ENCODE data around the gene STARD5. TPM values are rescaled to one million over a fixed set of nuclear protein-coding genes. Genes with fewer than 3 reads are reported as not detected.

The STARD5 gene
- total RNA-seq, 1 experiment from 2014 or later, result 0.41 TPM

- Histone ChIP-seq H3K4me3 (no peak overlapping the region), H3F3A (ENCODE audit: insufficient read depth, low read depth) (no peaks in the 10 kb centered on the region), H3K9me2 (ENCODE audit: insufficient read depth) (no peaks in the 10 kb centered on the region), H3K36me3 (ENCODE audit: low read depth) (no peaks in the 10 kb centered on the region), H3K27me3 (ENCODE audit: insufficient read depth, low read depth) (peaks cover 45% of the 10 kb centered on the region), H3K9me3 (ENCODE audit: insufficient read depth, low read depth) (no peaks in the 10 kb centered on the region), H2AFZ (no peak overlapping the region), H3K4me2 (no peak overlapping the region), H3K4me1 (replicated peaks; ENCODE audit: insufficient read depth) (no peaks in the 10 kb centered on the region), H3K27ac (no peak overlapping the region), H3K79me2 (ENCODE audit: low read depth) (no peaks in the 10 kb centered on the region), H4K20me1 (ENCODE audit: insufficient read depth) (no peaks in the 10 kb centered on the region)
- ChIA-PET POLR2A (ENCODE audit: unreplicated experiment) (no interaction called here), CTCF (interaction anchor here (0.6 kb wide), 1 partner anchor 167 kb away, joined by 9 read pairs; no protein-coding TSS in a partner anchor)
- intact Hi-C loops (cut with micrococcal nuclease; ENCODE audit: unreplicated experiment), result no loop called here
- TF ChIP-seq EZH2 (IDR thresholded peaks at IDR 0.05; ENCODE audit: low read depth) (no peak), CTCF (conservative IDR thresholded peaks at IDR 0.05) (no peak)
- no peak for DNase-seq
- no TSS peak for BruUV-seq (replicated peaks)
These were observed 50.1 kb downstream of the STARD5 start for GRCh38 chr15:81273855-81274254.

GRCh38 chr15:81273200-81273599 lies 50.7 kb downstream of the STARD5 start:
- H3K79me2 ChIP-seq (ENCODE audit: low read depth), result no peaks in the 10 kb centered on the region
- no peak overlapping the region for H2AFZ ChIP-seq
- ChIA-PET CTCF (no interaction called here), POLR2A (ENCODE audit: unreplicated experiment) (no interaction called here)
- no peak overlapping the region for H3K27ac ChIP-seq
- BruUV-seq (replicated peaks), result no TSS peak
- H3K27me3 ChIP-seq (ENCODE audit: insufficient read depth, low read depth), result peaks cover 45% of the 10 kb centered on the region
- no peak overlapping the region for H3K4me3 ChIP-seq
- no peaks in the 10 kb centered on the region for H3K36me3 ChIP-seq (ENCODE audit: low read depth)
- no peaks in the 10 kb centered on the region for H3F3A ChIP-seq (ENCODE audit: insufficient read depth, low read depth)
- TF ChIP-seq EZH2 (IDR thresholded peaks at IDR 0.05; ENCODE audit: low read depth), result no peak
- no peak for TF ChIP-seq CTCF (conservative IDR thresholded peaks at IDR 0.05)
- H3K9me2 ChIP-seq (ENCODE audit: insufficient read depth), result no peaks in the 10 kb centered on the region
- no peaks in the 10 kb centered on the region for H4K20me1 ChIP-seq (ENCODE audit: insufficient read depth)
- H3K4me2 ChIP-seq, result no peak overlapping the region
- intact Hi-C loops (cut with micrococcal nuclease; ENCODE audit: unreplicated experiment), result no loop called here
- H3K4me1 ChIP-seq (replicated peaks; ENCODE audit: insufficient read depth), result no peaks in the 10 kb centered on the region
- no peaks in the 10 kb centered on the region for H3K9me3 ChIP-seq (ENCODE audit: insufficient read depth, low read depth)
- DNase-seq, result no peak

- no peaks in the 10 kb centered on the region for H3K9me2 ChIP-seq (ENCODE audit: insufficient read depth)
- peaks cover 53% of the 10 kb centered on the region for H3K27me3 ChIP-seq (ENCODE audit: insufficient read depth, low read depth)
- BruUV-seq (replicated peaks), result no TSS peak
- ChIA-PET CTCF (interaction anchor here (0.6 kb wide), 1 partner anchor 612 kb away, joined by 4 read pairs; no protein-coding TSS in a partner anchor), POLR2A (ENCODE audit: unreplicated experiment) (no interaction called here)
- H3K79me2 ChIP-seq (ENCODE audit: low read depth), result no peaks in the 10 kb centered on the region
- H3K36me3 ChIP-seq (ENCODE audit: low read depth), result no peaks in the 10 kb centered on the region
- no peaks in the 10 kb centered on the region for H3K9me3 ChIP-seq (ENCODE audit: insufficient read depth, low read depth)
- intact Hi-C loops (cut with micrococcal nuclease; ENCODE audit: unreplicated experiment), result no loop called here
- H2AFZ ChIP-seq, result no peak overlapping the region
- no peak for DNase-seq
- TF ChIP-seq EZH2 (IDR thresholded peaks at IDR 0.05; ENCODE audit: low read depth), result no peak
- TF ChIP-seq CTCF (conservative IDR thresholded peaks at IDR 0.05), result no peak
- no peak overlapping the region for H3K4me3 ChIP-seq
- no peaks in the 10 kb centered on the region for H3K4me1 ChIP-seq (replicated peaks; ENCODE audit: insufficient read depth)
- no peak overlapping the region for H3K27ac ChIP-seq
- H3K4me2 ChIP-seq, result no peak overlapping the region
- H4K20me1 ChIP-seq (ENCODE audit: insufficient read depth), result no peaks in the 10 kb centered on the region
- H3F3A ChIP-seq (ENCODE audit: insufficient read depth, low read depth), result no peaks in the 10 kb centered on the region
These were observed 51.9 kb downstream of the STARD5 start for GRCh38 chr15:81271761-81272644.

Data from PC-9 (cell line).